Measurements from ENCODE around the gene ETS1.

- TF ChIP-seq ETS1 (IDR thresholded peaks at IDR 0.05) (no peak), CTCF (conservative IDR thresholded peaks at IDR 0.05; ENCODE audit: low read depth in 2 of 2) (no peak)
Measured at GRCh38 chr11:128462189-128462588, 125.2 kb downstream of the ETS1 start.
